Body of pancreas (tissue), 4 donors: Measurements from ENCODE around the gene ZNF202. TPM values are rescaled to one million over a fixed set of nuclear protein-coding genes. Genes with fewer than 3 reads are reported as not detected.

Source experiments
- ATAC-seq: fragments of 150-250 bp; one replicate; pipeline ENCODE4 v1.9.1; 2016
- DNase-seq, 4 donors: peaks; one replicate each; pipeline ENCODE4 v3.0.0-alpha.2; 2019
- H3K27ac ChIP-seq, 4 donors: fragments of 200-600 bp; sonication (generic); 1 replicate in 3 of 4; 2 replicates in 1 of 4; pipeline versions ENCODE4 v1.5.1 to v1.6.1; 2016 to 2019; ENCODE audit warnings: mild to moderate bottlenecking in 1 of 4, mixed read lengths in 1 of 4, moderate library complexity in 1 of 4
- H3K27me3 ChIP-seq, 2 donors: fragments of 200-600 bp; sonication (generic); one replicate each; pipeline ENCODE4 v1.6.0; 2016; ENCODE audit warnings: mild to moderate bottlenecking in 1 of 2
- H3K36me3 ChIP-seq, 2 donors: fragments of 200-600 bp; sonication (generic); replicated peaks in 1 of 2; 2 replicates each; pipeline ENCODE4 v1.5.1; 2016; ENCODE audit warnings: low read depth in 2 of 2; ENCODE audit not compliant: insufficient read depth in 1 of 2
- H3K4me1 ChIP-seq: fragments of 200-600 bp; sonication (generic); one replicate; pipeline ENCODE4 v1.6.0; 2016
- H3K4me3 ChIP-seq, 2 donors: fragments of 200-600 bp; sonication (generic); 1 replicate in 1 of 2; 2 replicates in 1 of 2; pipeline ENCODE4 v1.5.1; 2016 to 2019
- H3K9me3 ChIP-seq, 3 donors: fragments of 200-600 bp; sonication (generic); 1 replicate in 2 of 3; 2 replicates in 1 of 3; pipeline ENCODE4 v1.5.1; 2016
- POLR2A ChIP-seq, 3 donors: fragments of 450-650 bp; IDR thresholded peaks; one replicate each; pipeline ENCODE4 v1.6.1; 2016; ENCODE audit warnings: antibody characterized with exemption in 3 of 3, mild to moderate bottlenecking in 2 of 3
- WGBS, 2 donors: methylation state at CpG; one replicate each; pipeline ENCODE4 v1.1.5; 2017; 5-methylcytosine and 5-hydroxymethylcytosine counted together
- intact Hi-C: fragments of 100-400 bp; cut with DNase I; formaldehyde crosslinking; loops from one replicate; pipeline ENCODE4 v1.15.1; 2023
- total RNA-seq, 2 donors: library from RNA; depleted of rRNA; stranded (reverse); fragments of >200 nt; gene quantifications; one replicate each; pipeline ENCODE4 v1.1.0, GENCODE V29; 2016
- TF ChIP-seq, protein P1 (sequence below), 7 experiments: fragments of 450-650 bp in 4 of 7; fragments of 200-600 bp in 3 of 7; sonication (generic) in 3 of 7; IDR thresholded peaks; one replicate each; pipeline ENCODE4 v1.5.1; 2016 to 2019; ENCODE audit warnings: antibody characterized with exemption in 7 of 7

ZNF202 gene
- total RNA-seq, 2 donors from 2014 or later = 11.5 to 15.3 TPM

DNA sequence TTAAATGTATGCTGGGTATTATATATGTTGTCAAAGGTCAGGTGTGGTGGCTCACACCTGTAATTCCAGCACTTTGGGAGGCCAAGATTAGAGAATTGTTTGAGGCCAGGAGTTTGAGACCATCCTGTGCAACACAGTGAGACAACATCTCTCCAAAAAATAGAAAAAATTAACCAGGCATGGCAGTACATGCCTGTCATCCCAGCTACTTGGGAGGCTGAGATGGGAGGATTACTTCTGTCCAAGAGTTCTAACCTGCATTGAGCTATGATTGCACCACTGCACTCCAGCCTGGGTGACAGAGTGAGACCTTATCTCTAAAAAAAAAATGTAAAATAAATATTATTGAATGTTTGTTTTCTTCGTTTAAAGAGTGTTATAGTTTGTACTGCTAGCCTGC lies 24.1 kb upstream of the ZNF202 start:
- WGBS, 2 donors = 19 to 20% methylated on average over 1 of the region's 1 CpG
- H3K36me3 ChIP-seq = no peaks in the 10 kb centered on the region
- H3K27me3 ChIP-seq = no peaks in the 10 kb centered on the region
- DNase-seq (no peak), ATAC-seq (no peak)
- H3K4me3 ChIP-seq = no peak overlapping the region
- no peaks in the 10 kb centered on the region for H3K4me1 ChIP-seq
- no peak for TF ChIP-seq POLR2A (IDR thresholded peaks at IDR 0.05)
- TF ChIP-seq, protein P1, sequence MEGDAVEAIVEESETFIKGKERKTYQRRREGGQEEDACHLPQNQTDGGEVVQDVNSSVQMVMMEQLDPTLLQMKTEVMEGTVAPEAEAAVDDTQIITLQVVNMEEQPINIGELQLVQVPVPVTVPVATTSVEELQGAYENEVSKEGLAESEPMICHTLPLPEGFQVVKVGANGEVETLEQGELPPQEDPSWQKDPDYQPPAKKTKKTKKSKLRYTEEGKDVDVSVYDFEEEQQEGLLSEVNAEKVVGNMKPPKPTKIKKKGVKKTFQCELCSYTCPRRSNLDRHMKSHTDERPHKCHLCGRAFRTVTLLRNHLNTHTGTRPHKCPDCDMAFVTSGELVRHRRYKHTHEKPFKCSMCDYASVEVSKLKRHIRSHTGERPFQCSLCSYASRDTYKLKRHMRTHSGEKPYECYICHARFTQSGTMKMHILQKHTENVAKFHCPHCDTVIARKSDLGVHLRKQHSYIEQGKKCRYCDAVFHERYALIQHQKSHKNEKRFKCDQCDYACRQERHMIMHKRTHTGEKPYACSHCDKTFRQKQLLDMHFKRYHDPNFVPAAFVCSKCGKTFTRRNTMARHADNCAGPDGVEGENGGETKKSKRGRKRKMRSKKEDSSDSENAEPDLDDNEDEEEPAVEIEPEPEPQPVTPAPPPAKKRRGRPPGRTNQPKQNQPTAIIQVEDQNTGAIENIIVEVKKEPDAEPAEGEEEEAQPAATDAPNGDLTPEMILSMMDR (IDR thresholded peaks at IDR 0.05) = no peak
- no peaks in the 10 kb centered on the region for H3K9me3 ChIP-seq
- H3K27ac ChIP-seq = no peak overlapping the region
- intact Hi-C loops = no loop called here

DNA sequence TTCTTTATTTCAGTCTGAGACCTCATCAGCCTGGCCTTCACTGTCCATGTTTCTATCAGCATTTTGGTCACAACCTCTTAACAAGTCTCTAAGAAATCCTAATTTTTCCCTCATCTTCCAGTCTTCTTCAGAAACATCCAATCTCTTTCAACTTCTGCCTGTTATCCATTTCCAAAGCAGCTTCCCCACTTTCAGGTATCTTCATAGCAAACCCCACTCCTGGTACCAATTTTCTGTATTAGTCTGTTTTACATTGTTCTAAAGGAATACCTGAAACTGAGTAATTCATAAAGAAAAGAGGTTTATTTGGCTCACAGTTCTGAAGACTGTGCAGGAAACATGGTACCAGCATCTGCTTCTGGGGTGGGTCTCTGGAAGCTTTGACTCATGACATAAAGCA lies 21.0 kb upstream of the ZNF202 start:
- DNase-seq (no peak), ATAC-seq (no peak)
- H3K9me3 ChIP-seq = no peaks in the 10 kb centered on the region
- H3K4me3 ChIP-seq = no peak overlapping the region
- TF ChIP-seq, protein P1 (IDR thresholded peaks at IDR 0.05) = no peak
- no peak for TF ChIP-seq POLR2A (IDR thresholded peaks at IDR 0.05)
- no peaks in the 10 kb centered on the region for H3K27me3 ChIP-seq
- intact Hi-C loops = no loop called here
- no peaks in the 10 kb centered on the region for H3K36me3 ChIP-seq
- no peak overlapping the region for H3K27ac ChIP-seq
- no peaks in the 10 kb centered on the region for H3K4me1 ChIP-seq

GRCh38 chr11:123760894-123761293 lies 19.4 kb upstream of the ZNF202 start:
- Histone ChIP-seq H3K4me3 (no peak overlapping the region), H3K9me3 (no peaks in the 10 kb centered on the region), H3K36me3 (no peaks in the 10 kb centered on the region), H3K27me3 (no peaks in the 10 kb centered on the region), H3K27ac (no peak overlapping the region), H3K4me1 (no peaks in the 10 kb centered on the region)
- DNase-seq (no peak), ATAC-seq (no peak)
- intact Hi-C loops = no loop called here
- TF ChIP-seq POLR2A (IDR thresholded peaks at IDR 0.05) = no peak
- TF ChIP-seq, protein P1 (IDR thresholded peaks at IDR 0.05) = no peak
- whole genome bisulfite sequencing, 2 donors = 81 to 84% methylated on average over 1 of the region's 1 CpG

DNA sequence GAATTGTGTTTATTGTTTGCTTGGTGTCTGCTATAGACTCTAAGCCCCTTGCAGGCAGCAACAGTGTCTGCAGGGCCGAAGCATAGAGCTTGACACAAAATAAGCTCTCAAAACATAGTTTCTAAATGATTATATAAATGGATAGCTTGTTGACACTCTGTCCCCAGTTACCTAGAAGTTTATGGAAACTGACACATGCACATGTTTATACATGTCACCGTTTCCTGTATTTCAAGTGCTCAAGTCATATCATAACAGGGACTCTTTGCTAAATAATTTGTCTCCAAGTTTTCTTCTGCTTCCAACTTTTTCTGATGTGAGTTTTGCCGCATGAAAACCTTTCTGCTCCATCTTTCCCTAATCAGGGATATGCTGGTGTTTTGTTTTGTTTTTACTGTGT lies 16.5 kb upstream of the ZNF202 start:
- TF ChIP-seq, protein P1 (IDR thresholded peaks at IDR 0.05) = no peak
- TF ChIP-seq POLR2A (IDR thresholded peaks at IDR 0.05) = no peak
- DNase-seq = no peak

GRCh38 chr11:123755813-123756212 lies 14.4 kb upstream of the ZNF202 start:
- no peaks in the 10 kb centered on the region for H3K36me3 ChIP-seq
- intact Hi-C loops = no loop called here
- ATAC-seq (no peak), DNase-seq (no peak)
- H3K4me1 ChIP-seq = no peaks in the 10 kb centered on the region
- no peak for TF ChIP-seq POLR2A (IDR thresholded peaks at IDR 0.05)
- TF ChIP-seq, protein P1 (IDR thresholded peaks at IDR 0.05) = no peak
- H3K27me3 ChIP-seq = no peaks in the 10 kb centered on the region
- no peaks in the 10 kb centered on the region for H3K9me3 ChIP-seq
- H3K4me3 ChIP-seq = no peak overlapping the region
- no peak overlapping the region for H3K27ac ChIP-seq
- 81% methylated on average over 3 of the region's 3 CpGs for WGBS, 2 donors

More for the DNA sequence above, 16.5 kb upstream of the ZNF202 start:
- Histone ChIP-seq H3K27me3 (no peaks in the 10 kb centered on the region), H3K4me3 (no peak overlapping the region), H3K36me3 (no peaks in the 10 kb centered on the region), H3K27ac (no peak overlapping the region), H3K4me1 (no peaks in the 10 kb centered on the region), H3K9me3 (no peaks in the 10 kb centered on the region)
- ATAC-seq = no peak
- WGBS, 2 donors = 80% methylated on average over 3 of the region's 3 CpGs
- intact Hi-C loops = no loop called here
